Aorta (tissue), 5 donors: ENCODE results near the gene TRIM41. TPM values are rescaled to one million over a fixed set of nuclear protein-coding genes. Genes with fewer than 3 reads are reported as not detected.
A peak's percentile ranks its signal among the peaks of the same experiment; 100 is the strongest.

Experiments used
- ATAC-seq: fragments of 200-7000 bp; cut with Tn5 transposase; one replicate; pipeline ENCODE4 v1.9.1; 2022; ENCODE audit warnings: moderate library complexity; ENCODE audit not compliant: low FRiP score
- DNase-seq, 2 donors: peaks; one replicate each; pipeline ENCODE4 v3.0.0-alpha.2; 2020
- H3K27ac ChIP-seq, 2 donors: one replicate each; pipeline ENCODE4 v1.5.1; 2013; ENCODE audit warnings: low read length in 2 of 2, mild to moderate bottlenecking in 2 of 2, moderate library complexity in 2 of 2, control low read depth in 1 of 2, inconsistent platforms in 1 of 2, low read depth in 1 of 2
- H3K27me3 ChIP-seq, 2 donors: one replicate each; pipeline ENCODE4 v1.6.1; 2013; ENCODE audit warnings: control low read depth in 1 of 2, low read length in 1 of 2, mild to moderate bottlenecking in 1 of 2, moderate library complexity in 1 of 2; ENCODE audit not compliant: insufficient read depth in 2 of 2, control insufficient read depth in 1 of 2
- H3K36me3 ChIP-seq, 2 donors: one replicate each; pipeline ENCODE4 v1.6.1; 2013; ENCODE audit warnings: control low read depth in 1 of 2, low read length in 1 of 2, mild to moderate bottlenecking in 1 of 2; ENCODE audit not compliant: insufficient read depth in 2 of 2, control insufficient read depth in 1 of 2
- H3K4me1 ChIP-seq, 2 donors: one replicate each; pipeline ENCODE4 v1.6.1; 2013; ENCODE audit warnings: low read length in 2 of 2, control low read depth in 1 of 2, mild to moderate bottlenecking in 1 of 2, moderate library complexity in 1 of 2; ENCODE audit not compliant: insufficient read depth in 2 of 2, control insufficient read depth in 1 of 2
- H3K4me3 ChIP-seq, 2 donors: one replicate each; pipeline ENCODE4 v1.5.1; 2013; ENCODE audit warnings: low read length in 2 of 2, control low read depth in 1 of 2, mild to moderate bottlenecking in 1 of 2
- H3K9me3 ChIP-seq: one replicate; pipeline ENCODE4 v1.6.1; 2013; ENCODE audit warnings: mild to moderate bottlenecking, low read length; ENCODE audit not compliant: control insufficient read depth
- WGBS, 2 donors: extraction: QIAGEN DNeasy Blood & Tissue Kit; methylation state at CpG; one replicate each; pipeline ENCODE4 v1.1.7; 2013; 5-methylcytosine and 5-hydroxymethylcytosine counted together
- intact Hi-C, 2 donors: fragments of 100-400 bp; cut with DNase I; formaldehyde crosslinking; loops; one replicate each; pipeline versions ENCODE4 v1.14.2 to v1.15.0; 2022
- polyA plus RNA-seq, 2 donors: library from polyadenylated mRNA; stranded (reverse); fragments of 200-250 nt; gene quantifications; one replicate each; pipeline ENCODE4 v1.2.3, GENCODE V29; 2013
- total RNA-seq, 2 donors: library from RNA; stranded (reverse); fragmentation: NEBNext Ultra II Directional; extraction: Animal tissue kit (Norgen Biotek cat#: 25700); gene quantifications; one replicate each; pipeline ENCODE4 v1.2.1, GENCODE V29; 2021
- donor health status: healthy with polysubstance abuse.
- donor health status: Bipolar disorder and iron deficiency.
- donor health status: DM: no; HTN: no; CAD: no.
- donor health status: DM: no; HTN: no; CAD: no.
- donor health status: DM: yes; HTN: yes; CAD: no.

TRIM41 gene
- total and polyA plus RNA-seq, 4 donors = 15.2 to 22.2 (median 18.5) TPM

- H3K27me3 ChIP-seq = no peaks in the 10 kb centered on the region
- no peaks in the 10 kb centered on the region for H3K9me3 ChIP-seq
- H3K27ac ChIP-seq = no peak overlapping the region
- H3K36me3 ChIP-seq = no peaks in the 10 kb centered on the region
- no peaks in the 10 kb centered on the region for H3K4me1 ChIP-seq
- WGBS, 2 donors = 90 to 93% methylated on average over 10 of the region's 10 CpGs
- ATAC-seq (no peak), DNase-seq (no peak)
- intact Hi-C loops = no loop called here
- no peak overlapping the region for H3K4me3 ChIP-seq
Measured at GRCh38 chr5:181220178-181220515, 2.9 kb upstream of the TRIM41 start.

DNA sequence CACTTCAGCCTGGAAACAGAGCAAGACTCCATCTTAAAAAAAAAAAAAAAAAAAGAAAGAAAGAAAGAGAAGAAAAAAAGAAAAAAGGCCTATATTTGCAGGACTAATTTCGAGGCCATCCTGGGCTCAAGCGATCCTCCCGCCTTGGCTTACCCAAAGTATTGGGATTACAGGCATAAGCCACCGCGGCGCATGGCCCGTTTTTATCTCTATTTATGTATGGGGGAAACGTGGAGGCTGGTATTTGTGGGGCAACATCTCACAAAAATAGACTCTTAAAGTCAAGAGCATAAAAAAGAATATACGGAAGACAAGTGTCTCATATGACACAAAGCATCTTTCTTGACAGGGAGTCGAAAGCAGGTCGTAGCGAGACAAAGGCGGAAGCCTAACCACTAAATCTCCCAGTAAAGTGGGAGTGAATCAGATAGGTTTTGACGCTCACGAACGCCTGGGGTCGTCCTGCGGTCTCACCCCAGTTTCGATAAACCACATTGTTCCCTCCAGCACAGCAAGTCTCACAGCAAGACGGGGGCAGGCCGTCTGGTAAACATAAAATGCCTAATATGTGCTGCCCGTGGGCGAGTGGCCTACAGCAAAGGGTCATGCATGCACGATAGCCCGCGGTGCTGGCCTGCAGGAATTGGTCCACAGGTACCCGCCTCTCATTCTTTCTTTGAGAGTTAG, 1.8 kb upstream of the TRIM41 start:
- ATAC-seq (no peak), DNase-seq (no peak)
- no peak overlapping the region for H3K4me3 ChIP-seq
- intact Hi-C loops = no loop called here
- no peaks in the 10 kb centered on the region for H3K27me3 ChIP-seq
- H3K27ac ChIP-seq = no peak overlapping the region
- WGBS, 2 donors = 60 to 66% methylated on average over 27 of the region's 27 CpGs
- no peaks in the 10 kb centered on the region for H3K4me1 ChIP-seq
- H3K36me3 ChIP-seq = no peaks in the 10 kb centered on the region
- no peaks in the 10 kb centered on the region for H3K9me3 ChIP-seq

DNA sequence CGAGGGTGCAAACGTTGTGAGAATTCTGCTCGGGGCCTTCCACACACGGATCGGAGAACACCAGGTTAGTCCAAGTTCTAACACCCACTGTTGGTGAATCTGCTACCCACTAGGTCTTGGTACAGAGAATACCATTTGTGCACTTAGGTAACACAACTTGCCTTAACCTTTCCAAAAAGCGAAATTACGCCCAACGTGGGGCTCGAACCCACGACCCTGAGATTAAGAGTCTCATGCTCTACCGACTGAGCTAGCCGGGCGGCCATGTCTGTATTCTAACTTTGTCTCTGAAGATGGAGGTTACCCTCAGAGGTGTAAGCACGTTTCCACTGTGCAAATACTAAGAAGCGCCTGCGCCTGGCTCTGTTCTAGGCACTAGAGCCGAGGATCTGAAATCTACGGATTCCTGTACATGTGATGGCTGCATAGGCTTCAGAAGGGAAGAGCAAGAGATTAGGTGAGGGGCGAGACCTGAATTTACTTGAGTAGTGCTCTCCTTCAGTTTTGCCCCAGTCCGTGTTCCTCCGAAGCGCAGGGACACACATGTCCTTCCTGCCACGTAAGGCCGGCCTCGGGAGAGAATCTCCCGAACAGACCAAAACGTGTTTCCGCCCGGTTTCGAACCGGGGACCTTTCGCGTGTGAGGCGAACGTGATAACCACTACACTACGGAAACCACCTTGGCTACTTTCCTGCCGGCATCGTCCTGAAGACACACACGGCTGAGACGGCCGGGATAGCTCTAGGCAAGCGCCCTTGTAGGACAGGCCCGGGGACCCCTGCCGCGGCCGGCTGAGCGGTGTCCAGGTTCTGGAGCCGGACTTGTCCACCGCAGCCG, 1.1 kb upstream of the TRIM41 start:
- H3K36me3 ChIP-seq = no peaks in the 10 kb centered on the region
- H3K4me3 ChIP-seq = peak overlapping the region; percentile 50 to 60
- no peaks in the 10 kb centered on the region for H3K27me3 ChIP-seq
- intact Hi-C loops = loop anchor here (1.0 to 2.0 kb wide), 3 partner anchors 15 to 35 kb away; no protein-coding TSS in a partner anchor
- no peaks in the 10 kb centered on the region for H3K4me1 ChIP-seq
- ATAC-seq (peak; percentile 90), DNase-seq (peak; percentile 93 to 98)
- no peaks in the 10 kb centered on the region for H3K9me3 ChIP-seq
- H3K27ac ChIP-seq = peak overlapping the region in 1 of 2 donors; percentile 76
- 6 to 7% methylated on average over 50 of the region's 50 CpGs for WGBS, 2 donors

GRCh38 chr5:181222630-181223057, 437 bp upstream of the TRIM41 start:
- DNase-seq = no peak
- ATAC-seq = peak; percentile 33
- Histone ChIP-seq H3K4me3 (peak overlapping the region; percentile 50 to 60), H3K27ac (peak overlapping the region; percentile 71 to 76), H3K4me1 (no peaks in the 10 kb centered on the region), H3K9me3 (no peaks in the 10 kb centered on the region), H3K36me3 (no peaks in the 10 kb centered on the region), H3K27me3 (no peaks in the 10 kb centered on the region)
- 1% methylated on average over 18 of the region's 18 CpGs for WGBS, 2 donors
- intact Hi-C loops = loop anchor here (1.0 to 2.0 kb wide), 4 partner anchors 16 to 35 kb away; no protein-coding TSS in a partner anchor

- no peaks in the 10 kb centered on the region for H3K36me3 ChIP-seq
- no peaks in the 10 kb centered on the region for H3K9me3 ChIP-seq
- no peaks in the 10 kb centered on the region for H3K4me1 ChIP-seq
- DNase-seq (peak; percentile 80 to 84), ATAC-seq (peak; percentile 17)
- intact Hi-C loops = loop anchor here in 1 of 2 donors (1.0 to 2.0 kb wide), 2 partner anchors 17 to 20 kb away; no protein-coding TSS in a partner anchor
- H3K4me3 ChIP-seq = peak overlapping the region; percentile 60 to 66
- WGBS, 2 donors = 1 to 3% methylated on average over 30 to 31 of the region's 31 CpGs
- peak overlapping the region in 1 of 2 donors; percentile 45 for H3K27ac ChIP-seq
- H3K27me3 ChIP-seq = no peaks in the 10 kb centered on the region
Measured at GRCh38 chr5:181223729-181224389, 778 bp downstream of the TRIM41 start.

GRCh38 chr5:181224390-181225229, 1.5 kb downstream of the TRIM41 start:
- Histone ChIP-seq H3K36me3 (no peaks in the 10 kb centered on the region), H3K27me3 (no peaks in the 10 kb centered on the region), H3K9me3 (no peaks in the 10 kb centered on the region), H3K27ac (no peak overlapping the region), H3K4me1 (no peaks in the 10 kb centered on the region), H3K4me3 (no peak overlapping the region)
- intact Hi-C loops = no loop called here
- no peak for DNase-seq
- 69 to 78% methylated on average over 22 of the region's 22 CpGs for WGBS, 2 donors
- ATAC-seq = no peak

- no peak for DNase-seq
- Histone ChIP-seq H3K36me3 (peaks cover 0 to 1% of the 10 kb centered on the region in 2 donors), H3K4me3 (no peak overlapping the region), H3K9me3 (no peaks in the 10 kb centered on the region), H3K27me3 (no peaks in the 10 kb centered on the region), H3K4me1 (no peaks in the 10 kb centered on the region), H3K27ac (no peak overlapping the region)
- no peak for ATAC-seq
- WGBS, 2 donors = 88 to 96% methylated on average over 13 of the region's 13 CpGs
- intact Hi-C loops = no loop called here
Measured at GRCh38 chr5:181229996-181230395, 6.9 kb downstream of the TRIM41 start.

GRCh38 chr5:181230551-181230950, 7.5 kb downstream of the TRIM41 start:
- WGBS, 2 donors = 81 to 87% methylated on average over 6 of the region's 6 CpGs
- intact Hi-C loops = no loop called here
- no peaks in the 10 kb centered on the region for H3K4me1 ChIP-seq
- H3K9me3 ChIP-seq = no peaks in the 10 kb centered on the region
- ATAC-seq (no peak), DNase-seq (no peak)
- peaks cover 0 to 1% of the 10 kb centered on the region in 2 donors for H3K36me3 ChIP-seq
- H3K27ac ChIP-seq = no peak overlapping the region
- H3K27me3 ChIP-seq = no peaks in the 10 kb centered on the region
- no peak overlapping the region for H3K4me3 ChIP-seq
